ENCODE measurements around the gene LONP2. TPM values are rescaled to one million over a fixed set of nuclear protein-coding genes. Genes with fewer than 3 reads are reported as not detected.

LONP2 gene
- total RNA-seq, 1 experiment from 2014 or later, result 41.5 TPM

DNA sequence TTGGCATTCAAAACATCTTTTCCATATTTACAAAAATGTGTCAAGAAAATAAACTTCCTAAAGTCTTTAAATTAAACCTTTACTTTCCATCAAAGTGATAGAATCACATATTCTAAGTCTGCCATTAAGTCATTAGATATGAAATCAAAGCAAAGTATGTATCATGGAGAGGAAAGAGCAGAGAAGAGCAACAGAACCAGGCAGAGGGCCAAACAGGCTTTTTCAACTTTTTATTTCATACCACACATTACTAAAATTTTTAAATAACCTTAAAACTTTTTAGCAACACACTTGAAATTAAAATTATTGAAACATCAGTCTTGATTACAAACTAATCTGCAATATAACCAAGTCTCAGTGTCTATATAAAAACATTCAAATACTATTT lies 127.3 kb downstream of the LONP2 start:
- no TSS peak for BruUV-seq (replicated peaks)
- CTCF ChIA-PET, result no interaction called here
- ATAC-seq, result no peak

DNA sequence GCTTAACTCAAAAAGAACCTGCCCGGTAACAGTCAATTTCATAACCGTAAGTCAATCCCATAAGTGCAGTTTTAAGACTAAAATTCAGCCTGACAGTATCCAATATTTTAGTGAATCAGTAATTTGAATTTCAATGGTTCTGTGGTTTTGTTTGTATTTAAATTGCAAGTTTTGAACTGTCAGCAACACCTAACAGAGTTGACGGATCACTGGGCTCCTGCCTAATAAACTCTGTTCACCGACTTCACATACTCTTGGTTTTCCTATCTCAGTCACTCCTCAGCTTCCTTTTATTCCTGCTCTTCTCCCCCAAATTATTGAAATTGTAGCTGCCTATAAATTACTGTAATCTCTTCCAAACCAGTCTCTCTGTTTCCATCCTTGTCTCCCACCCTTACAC lies 128.6 kb downstream of the LONP2 start:
- Histone ChIP-seq H3F3A (ENCODE audit: low read length, unreplicated experiment) (no peaks in the 10 kb centered on the region), H3K79me2 (ENCODE audit: low read length) (peaks cover 100% of the 10 kb centered on the region), H2AFZ (ENCODE audit: low read length) (no peak overlapping the region), H3K9me3 (ENCODE audit: low read length) (no peaks in the 10 kb centered on the region), H3K4me1 (ENCODE audit: insufficient read depth, low read length) (peaks cover 7% of the 10 kb centered on the region), H3K27me3 (ENCODE audit: low read length) (no peaks in the 10 kb centered on the region), H4K20me1 (ENCODE audit: low read length) (peaks cover 44% of the 10 kb centered on the region), H3K9me2 (replicated peaks; ENCODE audit: low read length) (no peaks in the 10 kb centered on the region), H3K27ac (ENCODE audit: low read length) (no peak overlapping the region), H3K4me3 (ENCODE audit: low read length) (no peak overlapping the region), H3K4me2 (ENCODE audit: low read length) (no peak overlapping the region), H3K9ac (ENCODE audit: low read length) (no peak overlapping the region), H3K36me3 (ENCODE audit: low read depth, low read length) (no peaks in the 10 kb centered on the region)
- CTCF ChIA-PET, result no interaction called here
- TF ChIP-seq, protein P1, sequence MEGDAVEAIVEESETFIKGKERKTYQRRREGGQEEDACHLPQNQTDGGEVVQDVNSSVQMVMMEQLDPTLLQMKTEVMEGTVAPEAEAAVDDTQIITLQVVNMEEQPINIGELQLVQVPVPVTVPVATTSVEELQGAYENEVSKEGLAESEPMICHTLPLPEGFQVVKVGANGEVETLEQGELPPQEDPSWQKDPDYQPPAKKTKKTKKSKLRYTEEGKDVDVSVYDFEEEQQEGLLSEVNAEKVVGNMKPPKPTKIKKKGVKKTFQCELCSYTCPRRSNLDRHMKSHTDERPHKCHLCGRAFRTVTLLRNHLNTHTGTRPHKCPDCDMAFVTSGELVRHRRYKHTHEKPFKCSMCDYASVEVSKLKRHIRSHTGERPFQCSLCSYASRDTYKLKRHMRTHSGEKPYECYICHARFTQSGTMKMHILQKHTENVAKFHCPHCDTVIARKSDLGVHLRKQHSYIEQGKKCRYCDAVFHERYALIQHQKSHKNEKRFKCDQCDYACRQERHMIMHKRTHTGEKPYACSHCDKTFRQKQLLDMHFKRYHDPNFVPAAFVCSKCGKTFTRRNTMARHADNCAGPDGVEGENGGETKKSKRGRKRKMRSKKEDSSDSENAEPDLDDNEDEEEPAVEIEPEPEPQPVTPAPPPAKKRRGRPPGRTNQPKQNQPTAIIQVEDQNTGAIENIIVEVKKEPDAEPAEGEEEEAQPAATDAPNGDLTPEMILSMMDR (conservative IDR thresholded peaks at IDR 0.05; ENCODE audit: low read depth, low read length), result no peak
- TF ChIP-seq EZH2 (IDR thresholded peaks at IDR 0.05; ENCODE audit: low read length, unreplicated experiment) (no peak), EZH2phosphoT487 (IDR thresholded peaks at IDR 0.05; ENCODE audit: borderline replicate concordance, low read length) (no peak)
- BruUV-seq (replicated peaks), result no TSS peak
- DNase-seq, result no peak
- no peak for ATAC-seq
- POLR2A ChIA-PET (ENCODE audit: unreplicated experiment), result no interaction called here
- intact Hi-C loops (cut with micrococcal nuclease), result no loop called here

More for the DNA sequence above, 127.3 kb downstream of the LONP2 start:
- Histone ChIP-seq H3K4me2 (ENCODE audit: low read length) (no peak overlapping the region), H3F3A (ENCODE audit: low read length, unreplicated experiment) (no peaks in the 10 kb centered on the region), H3K4me1 (ENCODE audit: insufficient read depth, low read length) (peaks cover 20% of the 10 kb centered on the region), H3K36me3 (ENCODE audit: low read depth, low read length) (no peaks in the 10 kb centered on the region), H4K20me1 (ENCODE audit: low read length) (peaks cover 38% of the 10 kb centered on the region), H3K9ac (ENCODE audit: low read length) (no peak overlapping the region), H3K27me3 (ENCODE audit: low read length) (no peaks in the 10 kb centered on the region), H3K27ac (ENCODE audit: low read length) (no peak overlapping the region), H3K4me3 (ENCODE audit: low read length) (no peak overlapping the region), H3K9me3 (ENCODE audit: low read length) (no peaks in the 10 kb centered on the region), H2AFZ (ENCODE audit: low read length) (no peak overlapping the region), H3K9me2 (replicated peaks; ENCODE audit: low read length) (no peaks in the 10 kb centered on the region), H3K79me2 (ENCODE audit: low read length) (peaks cover 100% of the 10 kb centered on the region)
- no peak for DNase-seq
- TF ChIP-seq, protein P1 (conservative IDR thresholded peaks at IDR 0.05; ENCODE audit: low read depth, low read length), result no peak
- TF ChIP-seq EZH2phosphoT487 (IDR thresholded peaks at IDR 0.05; ENCODE audit: borderline replicate concordance, low read length) (no peak), EZH2 (IDR thresholded peaks at IDR 0.05; ENCODE audit: low read length, unreplicated experiment) (no peak)
- POLR2A ChIA-PET (ENCODE audit: unreplicated experiment), result no interaction called here
- intact Hi-C loops (cut with micrococcal nuclease), result no loop called here

DNA sequence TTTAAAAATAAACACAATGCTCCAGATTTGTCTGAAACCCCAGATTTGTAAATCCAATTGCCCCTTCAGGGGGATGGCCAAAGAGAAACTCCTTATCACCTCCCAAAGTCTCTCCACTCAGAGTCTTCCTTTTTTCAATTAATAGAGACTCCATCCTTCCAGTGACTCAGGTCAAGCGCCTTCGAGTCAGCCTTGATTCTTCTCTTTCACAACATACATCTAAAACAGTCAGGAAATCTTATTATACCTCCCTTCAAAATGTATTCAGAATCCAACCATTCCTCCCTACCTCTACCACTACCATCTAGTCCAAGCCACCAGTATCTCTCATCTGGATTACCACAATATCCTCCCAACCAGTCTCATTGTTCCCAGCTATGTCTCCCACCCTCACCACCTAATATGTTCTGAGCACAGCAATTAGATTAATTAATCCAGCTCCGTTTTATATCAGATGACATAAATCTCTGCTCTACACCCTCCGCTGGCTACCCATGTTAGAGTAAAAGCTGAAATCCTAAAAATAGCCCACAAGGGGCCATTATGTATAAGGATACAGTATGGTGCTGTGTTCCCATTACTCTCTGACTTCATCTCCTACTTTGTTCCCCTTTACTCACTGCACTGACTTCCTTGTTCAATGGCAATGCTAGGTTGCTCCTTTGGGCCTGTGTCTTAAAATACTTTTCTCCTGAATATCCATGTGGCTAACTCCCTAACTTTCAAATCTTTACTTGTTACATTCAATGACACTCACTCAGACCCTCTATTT lies 129.3 kb downstream of the LONP2 start:
- peaks cover 44% of the 10 kb centered on the region for H4K20me1 ChIP-seq (ENCODE audit: low read length)
- ChIA-PET POLR2A (ENCODE audit: unreplicated experiment) (no interaction called here), CTCF (no interaction called here)
- no peak overlapping the region for H3K4me2 ChIP-seq (ENCODE audit: low read length)
- H3K36me3 ChIP-seq (ENCODE audit: low read depth, low read length), result no peaks in the 10 kb centered on the region
- peaks cover 6% of the 10 kb centered on the region; the same call in 1 of the 2 replicates for H3K4me1 ChIP-seq (ENCODE audit: insufficient read depth, low read length)
- intact Hi-C loops (cut with micrococcal nuclease), result no loop called here
- TF ChIP-seq, protein P1 (conservative IDR thresholded peaks at IDR 0.05; ENCODE audit: low read depth, low read length), result no peak
- TF ChIP-seq EZH2 (IDR thresholded peaks at IDR 0.05; ENCODE audit: low read length, unreplicated experiment) (no peak), EZH2phosphoT487 (IDR thresholded peaks at IDR 0.05; ENCODE audit: borderline replicate concordance, low read length) (no peak)
- DNase-seq, result no peak
- H2AFZ ChIP-seq (ENCODE audit: low read length), result no peak overlapping the region
- no TSS peak for BruUV-seq (replicated peaks)
- H3K9me3 ChIP-seq (ENCODE audit: low read length), result no peaks in the 10 kb centered on the region
- peaks cover 100% of the 10 kb centered on the region for H3K79me2 ChIP-seq (ENCODE audit: low read length)
- no peak overlapping the region for H3K4me3 ChIP-seq (ENCODE audit: low read length)
- no peak for ATAC-seq
- H3K27ac ChIP-seq (ENCODE audit: low read length), result no peak overlapping the region
- no peak overlapping the region for H3K9ac ChIP-seq (ENCODE audit: low read length)
- no peaks in the 10 kb centered on the region for H3K27me3 ChIP-seq (ENCODE audit: low read length)
- H3F3A ChIP-seq (ENCODE audit: low read length, unreplicated experiment), result no peaks in the 10 kb centered on the region
- no peaks in the 10 kb centered on the region for H3K9me2 ChIP-seq (replicated peaks; ENCODE audit: low read length)
